Left renal cortex interstitium (tissue), 4 donors: ENCODE data around the gene STARD5. TPM values are rescaled to one million over a fixed set of nuclear protein-coding genes. Genes with fewer than 3 reads are reported as not detected.
A peak's percentile ranks its signal among the peaks of the same experiment; 100 is the strongest.
"Not testable (repeated sequence)": the region's sequence is repeated elsewhere in the genome, so short reads cannot be mapped to it uniquely, and the experiment has no call there.

ENCODE experiments used
- DNase-seq, 4 donors: peaks; one replicate each; pipeline ENCODE4 v3.0.0-alpha.2; 2013; ENCODE audit warnings: low read depth in 4 of 4, low spot score in 2 of 4, missing footprints in 1 of 4
- polyA plus RNA-seq, 4 donors: library from polyadenylated mRNA; unstranded; fragments of 120-200 nt; gene quantifications; one replicate each; pipeline ENCODE4 v1.2.1, GENCODE V29; 2013; ENCODE audit not compliant: insufficient read length in 4 of 4

Gene STARD5
- 1 to 10 TPM; 2.3 to 4.8 (median 3.9) TPM for polyA plus RNA-seq

- peak; percentile 80 to 97 (median 91) for DNase-seq
Observed at GRCh38 chr15:81323944-81324881, at the start of gene STARD5. Gene STARD5, minus strand, starts transcription at chr15:81324141. Its CDS starts 42 bp downstream, at chr15:81324099.

GRCh38 chr15:81373176-81373575 lies 49.2 kb upstream of the STARD5 start:
- DNase-seq, result no peak

GRCh38 chr15:81372575-81372974 lies 48.6 kb upstream of the STARD5 start:
- DNase-seq, result no peak

GRCh38 chr15:81363718-81364500 lies 40.0 kb upstream of the STARD5 start:
- DNase-seq, result no peak

GRCh38 chr15:81363276-81363675 lies 39.3 kb upstream of the STARD5 start:
- DNase-seq, result no peak

GRCh38 chr15:81362790-81363189 lies 38.8 kb upstream of the STARD5 start:
- DNase-seq, result no peak

GRCh38 chr15:81361891-81362290 lies 38.0 kb upstream of the STARD5 start:
- no peak for DNase-seq

- DNase-seq, result no peak
Observed at GRCh38 chr15:81360491-81360890, 36.5 kb upstream of the STARD5 start.

GRCh38 chr15:81358248-81358647 lies 34.3 kb upstream of the STARD5 start:
- DNase-seq, result no peak

- no peak for DNase-seq
Observed at GRCh38 chr15:81357180-81357686, 33.3 kb upstream of the STARD5 start.

- no peak for DNase-seq
Observed at GRCh38 chr15:81356252-81356651, 32.3 kb upstream of the STARD5 start.

- no peak for DNase-seq
Observed at GRCh38 chr15:81351651-81352050, 27.7 kb upstream of the STARD5 start.

GRCh38 chr15:81349271-81349670 lies 25.3 kb upstream of the STARD5 start:
- no peak for DNase-seq

- DNase-seq, result not testable (repeated sequence)
Observed at GRCh38 chr15:81348691-81349090, 24.8 kb upstream of the STARD5 start.

- no peak for DNase-seq
Observed at GRCh38 chr15:81347910-81348309, 24.0 kb upstream of the STARD5 start.

GRCh38 chr15:81346611-81347010 lies 22.7 kb upstream of the STARD5 start:
- DNase-seq, result no peak

GRCh38 chr15:81343371-81343770 lies 19.4 kb upstream of the STARD5 start:
- DNase-seq, result no peak

- DNase-seq, result no peak
Observed at GRCh38 chr15:81341351-81341750, 17.4 kb upstream of the STARD5 start.

- no peak for DNase-seq
Observed at GRCh38 chr15:81339851-81340250, 15.9 kb upstream of the STARD5 start.

GRCh38 chr15:81339321-81339720 lies 15.4 kb upstream of the STARD5 start:
- DNase-seq, result no peak
